ENCODE measurements around the gene PTPRK. TPM values are rescaled to one million over a fixed set of nuclear protein-coding genes. Genes with fewer than 3 reads are reported as not detected.

The PTPRK gene
- total and polyA plus RNA-seq, 2 experiments from 2014 or later, result 26.9 to 56.4 TPM

DNA sequence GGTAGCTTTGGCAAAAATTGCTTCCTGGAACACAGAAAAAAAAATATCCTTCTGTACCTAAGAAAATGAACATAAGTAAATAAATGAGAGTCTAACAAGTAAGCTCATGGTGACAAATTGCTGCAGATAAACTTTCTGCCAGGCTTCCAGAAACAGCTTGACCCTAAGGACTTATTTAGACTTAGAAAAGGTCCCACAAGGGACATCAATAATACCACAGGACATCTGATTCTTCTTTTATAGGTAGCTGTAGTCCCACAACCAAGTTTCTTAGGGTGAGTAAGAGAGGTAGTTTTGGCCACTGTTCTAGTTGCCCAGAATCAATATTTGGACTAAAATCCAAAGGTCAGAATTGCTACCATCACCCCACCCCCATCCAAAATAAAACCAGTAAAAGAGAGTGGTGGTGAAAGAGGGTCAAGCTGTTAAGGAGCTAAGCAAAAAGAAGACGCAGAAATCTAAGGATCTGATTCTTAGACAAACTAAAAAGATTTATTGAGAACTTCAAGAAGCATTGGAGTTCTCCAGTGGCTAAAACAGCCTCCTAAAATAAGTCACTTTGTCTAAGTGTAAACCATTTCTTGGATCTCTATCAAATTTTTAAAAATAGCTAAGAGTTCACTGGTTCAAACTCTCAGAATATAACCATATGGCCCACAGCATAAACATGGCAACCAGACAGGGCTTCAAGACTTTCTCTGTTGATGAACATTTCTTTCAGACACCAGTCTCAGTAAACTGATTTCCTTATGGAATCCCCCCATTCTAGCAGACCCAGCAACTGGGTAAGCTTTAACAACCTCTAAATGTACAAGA, 180.6 kb downstream of the PTPRK start:
- DNase-seq (ENCODE audit: low spot score) (no peak), ATAC-seq (no peak)
- Histone ChIP-seq H3K27me3 (ENCODE audit: insufficient read depth) (no peaks in the 10 kb centered on the region), H2AFZ (no peak overlapping the region), H3K4me2 (no peak overlapping the region), H3K36me3 (ENCODE audit: insufficient read depth) (no peaks in the 10 kb centered on the region), H3K4me1 (ENCODE audit: insufficient read depth) (no peaks in the 10 kb centered on the region), H3K79me2 (replicated peaks; ENCODE audit: insufficient read depth) (peaks cover 25% of the 10 kb centered on the region), H3K9me2 (ENCODE audit: insufficient read depth) (no peaks in the 10 kb centered on the region), H4K20me1 (replicated peaks; ENCODE audit: insufficient read depth) (no peaks in the 10 kb centered on the region), H3K27ac (ENCODE audit: low read depth) (no peak overlapping the region), H3F3A (replicated peaks; ENCODE audit: low read depth) (no peaks in the 10 kb centered on the region), H3K4me3 (no peak overlapping the region)
- Mint-ChIP-seq H3K4me1 (peaks cover 24% of the 10 kb centered on the region), H3K36me3 (ENCODE audit: low read depth) (no peaks in the 10 kb centered on the region), H3K4me3 (no peak overlapping the region), H3K9me3 (no peaks in the 10 kb centered on the region), H3K27me3 (ENCODE audit: insufficient read depth, low read depth, poor library complexity) (no peaks in the 10 kb centered on the region), H3K27ac (no peak overlapping the region)
- no peak for TF ChIP-seq NANOG (IDR thresholded peaks at IDR 0.05; ENCODE audit: borderline replicate concordance)
- TF ChIP-seq EZH2 (IDR thresholded peaks at IDR 0.05; ENCODE audit: low read depth, unreplicated experiment), result no peak
- TF ChIP-seq, protein P1, sequence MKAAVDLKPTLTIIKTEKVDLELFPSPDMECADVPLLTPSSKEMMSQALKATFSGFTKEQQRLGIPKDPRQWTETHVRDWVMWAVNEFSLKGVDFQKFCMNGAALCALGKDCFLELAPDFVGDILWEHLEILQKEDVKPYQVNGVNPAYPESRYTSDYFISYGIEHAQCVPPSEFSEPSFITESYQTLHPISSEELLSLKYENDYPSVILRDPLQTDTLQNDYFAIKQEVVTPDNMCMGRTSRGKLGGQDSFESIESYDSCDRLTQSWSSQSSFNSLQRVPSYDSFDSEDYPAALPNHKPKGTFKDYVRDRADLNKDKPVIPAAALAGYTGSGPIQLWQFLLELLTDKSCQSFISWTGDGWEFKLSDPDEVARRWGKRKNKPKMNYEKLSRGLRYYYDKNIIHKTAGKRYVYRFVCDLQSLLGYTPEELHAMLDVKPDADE (IDR thresholded peaks at IDR 0.05), result no peak
- TF ChIP-seq, protein P2, sequence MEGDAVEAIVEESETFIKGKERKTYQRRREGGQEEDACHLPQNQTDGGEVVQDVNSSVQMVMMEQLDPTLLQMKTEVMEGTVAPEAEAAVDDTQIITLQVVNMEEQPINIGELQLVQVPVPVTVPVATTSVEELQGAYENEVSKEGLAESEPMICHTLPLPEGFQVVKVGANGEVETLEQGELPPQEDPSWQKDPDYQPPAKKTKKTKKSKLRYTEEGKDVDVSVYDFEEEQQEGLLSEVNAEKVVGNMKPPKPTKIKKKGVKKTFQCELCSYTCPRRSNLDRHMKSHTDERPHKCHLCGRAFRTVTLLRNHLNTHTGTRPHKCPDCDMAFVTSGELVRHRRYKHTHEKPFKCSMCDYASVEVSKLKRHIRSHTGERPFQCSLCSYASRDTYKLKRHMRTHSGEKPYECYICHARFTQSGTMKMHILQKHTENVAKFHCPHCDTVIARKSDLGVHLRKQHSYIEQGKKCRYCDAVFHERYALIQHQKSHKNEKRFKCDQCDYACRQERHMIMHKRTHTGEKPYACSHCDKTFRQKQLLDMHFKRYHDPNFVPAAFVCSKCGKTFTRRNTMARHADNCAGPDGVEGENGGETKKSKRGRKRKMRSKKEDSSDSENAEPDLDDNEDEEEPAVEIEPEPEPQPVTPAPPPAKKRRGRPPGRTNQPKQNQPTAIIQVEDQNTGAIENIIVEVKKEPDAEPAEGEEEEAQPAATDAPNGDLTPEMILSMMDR (conservative IDR thresholded peaks at IDR 0.05; ENCODE audit: low read depth in 2 of 2), result no peak
- TF ChIP-seq ZNF331 (CRISPR knock-in tag; IDR thresholded peaks at IDR 0.05; ENCODE audit: low read depth), result no peak
- no peak for TF ChIP-seq STAT1 (IDR thresholded peaks at IDR 0.05; ENCODE audit: unreplicated experiment)
- no peak for TF ChIP-seq CREB1 (CRISPR knock-in tag; IDR thresholded peaks at IDR 0.05; ENCODE audit: low read depth)
- TF ChIP-seq POLR2AphosphoS5 (IDR thresholded peaks at IDR 0.05; ENCODE audit: low read depth), result no peak
- no peak for TF ChIP-seq EZH2phosphoT487 (IDR thresholded peaks at IDR 0.05; ENCODE audit: unreplicated experiment)
- TF ChIP-seq JUNB (IDR thresholded peaks at IDR 0.05; ENCODE audit: unreplicated experiment), result no peak
- TF ChIP-seq ZNF114 (CRISPR knock-in tag; IDR thresholded peaks at IDR 0.05), result no peak
- TF ChIP-seq, protein P3, sequence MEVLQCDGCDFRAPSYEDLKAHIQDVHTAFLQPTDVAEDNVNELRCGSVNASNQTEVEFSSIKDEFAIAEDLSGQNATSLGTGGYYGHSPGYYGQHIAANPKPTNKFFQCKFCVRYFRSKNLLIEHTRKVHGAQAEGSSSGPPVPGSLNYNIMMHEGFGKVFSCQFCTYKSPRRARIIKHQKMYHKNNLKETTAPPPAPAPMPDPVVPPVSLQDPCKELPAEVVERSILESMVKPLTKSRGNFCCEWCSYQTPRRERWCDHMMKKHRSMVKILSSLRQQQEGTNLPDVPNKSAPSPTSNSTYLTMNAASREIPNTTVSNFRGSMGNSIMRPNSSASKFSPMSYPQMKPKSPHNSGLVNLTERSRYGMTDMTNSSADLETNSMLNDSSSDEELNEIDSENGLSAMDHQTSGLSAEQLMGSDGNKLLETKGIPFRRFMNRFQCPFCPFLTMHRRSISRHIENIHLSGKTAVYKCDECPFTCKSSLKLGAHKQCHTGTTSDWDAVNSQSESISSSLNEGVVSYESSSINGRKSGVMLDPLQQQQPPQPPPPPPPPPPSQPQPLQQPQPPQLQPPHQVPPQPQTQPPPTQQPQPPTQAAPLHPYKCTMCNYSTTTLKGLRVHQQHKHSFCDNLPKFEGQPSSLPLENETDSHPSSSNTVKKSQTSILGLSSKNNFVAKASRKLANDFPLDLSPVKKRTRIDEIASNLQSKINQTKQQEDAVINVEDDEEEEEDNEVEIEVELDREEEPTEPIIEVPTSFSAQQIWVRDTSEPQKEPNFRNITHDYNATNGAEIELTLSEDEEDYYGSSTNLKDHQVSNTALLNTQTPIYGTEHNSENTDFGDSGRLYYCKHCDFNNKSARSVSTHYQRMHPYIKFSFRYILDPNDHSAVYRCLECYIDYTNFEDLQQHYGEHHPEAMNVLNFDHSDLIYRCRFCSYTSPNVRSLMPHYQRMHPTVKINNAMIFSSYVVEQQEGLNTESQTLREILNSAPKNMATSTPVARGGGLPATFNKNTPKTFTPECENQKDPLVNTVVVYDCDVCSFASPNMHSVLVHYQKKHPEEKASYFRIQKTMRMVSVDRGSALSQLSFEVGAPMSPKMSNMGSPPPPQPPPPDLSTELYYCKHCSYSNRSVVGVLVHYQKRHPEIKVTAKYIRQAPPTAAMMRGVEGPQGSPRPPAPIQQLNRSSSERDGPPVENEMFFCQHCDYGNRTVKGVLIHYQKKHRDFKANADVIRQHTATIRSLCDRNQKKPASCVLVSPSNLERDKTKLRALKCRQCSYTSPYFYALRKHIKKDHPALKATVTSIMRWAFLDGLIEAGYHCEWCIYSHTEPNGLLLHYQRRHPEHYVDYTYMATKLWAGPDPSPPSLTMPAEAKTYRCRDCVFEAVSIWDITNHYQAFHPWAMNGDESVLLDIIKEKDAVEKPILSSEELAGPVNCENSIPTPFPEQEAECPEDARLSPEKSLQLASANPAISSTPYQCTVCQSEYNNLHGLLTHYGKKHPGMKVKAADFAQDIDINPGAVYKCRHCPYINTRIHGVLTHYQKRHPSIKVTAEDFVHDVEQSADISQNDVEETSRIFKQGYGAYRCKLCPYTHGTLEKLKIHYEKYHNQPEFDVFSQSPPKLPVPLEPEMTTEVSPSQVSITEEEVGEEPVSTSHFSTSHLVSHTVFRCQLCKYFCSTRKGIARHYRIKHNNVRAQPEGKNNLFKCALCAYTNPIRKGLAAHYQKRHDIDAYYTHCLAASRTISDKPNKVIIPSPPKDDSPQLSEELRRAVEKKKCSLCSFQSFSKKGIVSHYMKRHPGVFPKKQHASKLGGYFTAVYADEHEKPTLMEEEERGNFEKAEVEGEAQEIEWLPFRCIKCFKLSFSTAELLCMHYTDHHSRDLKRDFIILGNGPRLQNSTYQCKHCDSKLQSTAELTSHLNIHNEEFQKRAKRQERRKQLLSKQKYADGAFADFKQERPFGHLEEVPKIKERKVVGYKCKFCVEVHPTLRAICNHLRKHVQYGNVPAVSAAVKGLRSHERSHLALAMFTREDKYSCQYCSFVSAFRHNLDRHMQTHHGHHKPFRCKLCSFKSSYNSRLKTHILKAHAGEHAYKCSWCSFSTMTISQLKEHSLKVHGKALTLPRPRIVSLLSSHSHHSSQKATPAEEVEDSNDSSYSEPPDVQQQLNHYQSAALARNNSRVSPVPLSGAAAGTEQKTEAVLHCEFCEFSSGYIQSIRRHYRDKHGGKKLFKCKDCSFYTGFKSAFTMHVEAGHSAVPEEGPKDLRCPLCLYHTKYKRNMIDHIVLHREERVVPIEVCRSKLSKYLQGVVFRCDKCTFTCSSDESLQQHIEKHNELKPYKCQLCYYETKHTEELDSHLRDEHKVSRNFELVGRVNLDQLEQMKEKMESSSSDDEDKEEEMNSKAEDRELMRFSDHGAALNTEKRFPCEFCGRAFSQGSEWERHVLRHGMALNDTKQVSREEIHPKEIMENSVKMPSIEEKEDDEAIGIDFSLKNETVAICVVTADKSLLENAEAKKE (CRISPR knock-in tag; IDR thresholded peaks at IDR 0.05), result no peak
- TF ChIP-seq, protein P4, sequence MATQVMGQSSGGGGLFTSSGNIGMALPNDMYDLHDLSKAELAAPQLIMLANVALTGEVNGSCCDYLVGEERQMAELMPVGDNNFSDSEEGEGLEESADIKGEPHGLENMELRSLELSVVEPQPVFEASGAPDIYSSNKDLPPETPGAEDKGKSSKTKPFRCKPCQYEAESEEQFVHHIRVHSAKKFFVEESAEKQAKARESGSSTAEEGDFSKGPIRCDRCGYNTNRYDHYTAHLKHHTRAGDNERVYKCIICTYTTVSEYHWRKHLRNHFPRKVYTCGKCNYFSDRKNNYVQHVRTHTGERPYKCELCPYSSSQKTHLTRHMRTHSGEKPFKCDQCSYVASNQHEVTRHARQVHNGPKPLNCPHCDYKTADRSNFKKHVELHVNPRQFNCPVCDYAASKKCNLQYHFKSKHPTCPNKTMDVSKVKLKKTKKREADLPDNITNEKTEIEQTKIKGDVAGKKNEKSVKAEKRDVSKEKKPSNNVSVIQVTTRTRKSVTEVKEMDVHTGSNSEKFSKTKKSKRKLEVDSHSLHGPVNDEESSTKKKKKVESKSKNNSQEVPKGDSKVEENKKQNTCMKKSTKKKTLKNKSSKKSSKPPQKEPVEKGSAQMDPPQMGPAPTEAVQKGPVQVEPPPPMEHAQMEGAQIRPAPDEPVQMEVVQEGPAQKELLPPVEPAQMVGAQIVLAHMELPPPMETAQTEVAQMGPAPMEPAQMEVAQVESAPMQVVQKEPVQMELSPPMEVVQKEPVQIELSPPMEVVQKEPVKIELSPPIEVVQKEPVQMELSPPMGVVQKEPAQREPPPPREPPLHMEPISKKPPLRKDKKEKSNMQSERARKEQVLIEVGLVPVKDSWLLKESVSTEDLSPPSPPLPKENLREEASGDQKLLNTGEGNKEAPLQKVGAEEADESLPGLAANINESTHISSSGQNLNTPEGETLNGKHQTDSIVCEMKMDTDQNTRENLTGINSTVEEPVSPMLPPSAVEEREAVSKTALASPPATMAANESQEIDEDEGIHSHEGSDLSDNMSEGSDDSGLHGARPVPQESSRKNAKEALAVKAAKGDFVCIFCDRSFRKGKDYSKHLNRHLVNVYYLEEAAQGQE (IDR thresholded peaks at IDR 0.05; ENCODE audit: unreplicated experiment), result no peak
